Colonic mucosa (tissue), 4 donors: ENCODE data around the gene SCMH1. TPM values are rescaled to one million over a fixed set of nuclear protein-coding genes. Genes with fewer than 3 reads are reported as not detected.
"Not testable (repeated sequence)": the region's sequence is repeated elsewhere in the genome, so short reads cannot be mapped to it uniquely, and the experiment has no call there.

Experiments used
- DNase-seq: peaks from one replicate; pipeline ENCODE4 v3.0.0-alpha.2; 2020
- H3K27ac ChIP-seq: fragments of 200-600 bp; one replicate; pipeline ENCODE4 v1.8.0; 2021
- H3K27me3 ChIP-seq: fragments of 200-600 bp; one replicate; pipeline ENCODE4 v1.8.0; 2021
- H3K36me3 ChIP-seq: fragments of 200-600 bp; one replicate; pipeline ENCODE4 v1.8.0; 2021
- H3K4me1 ChIP-seq: fragments of 200-600 bp; one replicate; pipeline ENCODE4 v1.8.0; 2021; ENCODE audit warnings: mild to moderate bottlenecking
- H3K4me3 ChIP-seq: fragments of 200-600 bp; one replicate; pipeline ENCODE4 v1.8.0; 2021
- H3K9ac ChIP-seq, 2 donors: one replicate each; pipeline ENCODE4 v1.7.0; 2013; ENCODE audit warnings: control low read depth in 2 of 2, low read depth in 2 of 2, low read length in 2 of 2
- H3K9me3 ChIP-seq: fragments of 200-600 bp; one replicate; pipeline ENCODE4 v1.8.0; 2021
- intact Hi-C: fragments of 100-400 bp; cut with DNase I; formaldehyde crosslinking; loops from one replicate; pipeline ENCODE4 v1.14.1; 2022
- total RNA-seq, 2 donors: library from RNA; stranded (reverse); fragmentation: NEBNext Ultra II Directional in 1 of 2; extraction: Animal tissue kit (Norgen Biotek cat#: 25700) in 1 of 2; gene quantifications; one replicate each; pipeline ENCODE4 v1.2.1, GENCODE V29; 2021
- TF ChIP-seq, protein P1 (sequence below): fragments of 200-600 bp; IDR thresholded peaks from one replicate; pipeline ENCODE4 v1.8.0; 2022; ENCODE audit warnings: antibody characterized with exemption, mild to moderate bottlenecking
- donor health status: healthy.
- donor health status: DM: no; HTN: no; CAD: no.
- donor health status: DM: no; HTN: no; CAD: no.

SCMH1 gene
- total RNA-seq, 2 donors from 2014 or later = 26.3 to 32.7 TPM

DNA sequence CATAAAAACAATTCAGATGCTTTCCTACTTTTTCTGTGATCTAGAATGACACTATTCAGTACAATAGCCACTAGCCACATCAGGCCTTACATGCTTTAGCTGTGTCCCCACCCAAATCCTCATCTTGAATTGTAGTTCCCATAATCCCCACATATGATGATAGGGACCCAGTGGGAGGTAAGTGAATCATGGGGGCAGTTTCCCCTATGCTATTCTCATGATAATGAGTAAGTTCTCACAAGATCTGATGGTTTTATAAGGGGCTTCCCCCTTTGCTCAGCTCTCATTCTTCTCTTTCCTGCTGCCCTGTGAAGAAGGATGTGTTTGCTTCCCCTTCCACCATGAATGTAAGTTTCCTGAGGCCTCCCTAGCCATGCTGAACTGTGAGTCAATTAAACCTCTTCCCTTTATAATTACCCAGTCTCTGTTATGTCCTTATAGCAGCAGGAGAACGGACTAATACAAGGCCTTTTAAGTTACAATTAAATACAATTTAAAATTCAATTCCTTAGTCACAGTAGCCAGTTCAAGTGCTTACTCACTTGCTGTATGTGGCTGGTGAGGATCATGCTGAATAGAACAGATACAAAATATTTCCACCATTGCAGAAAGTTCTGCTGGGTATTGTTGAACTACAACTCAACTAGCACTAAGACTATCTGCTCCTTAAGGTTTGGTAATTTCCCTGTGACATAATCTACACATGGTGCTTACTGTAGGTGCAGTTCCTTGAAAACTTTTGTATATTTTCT, 106.7 kb downstream of the SCMH1 start:
- Histone ChIP-seq H3K4me1 (no peaks in the 10 kb centered on the region), H3K4me3 (no peak overlapping the region), H3K36me3 (no peaks in the 10 kb centered on the region), H3K9me3 (no peaks in the 10 kb centered on the region), H3K27me3 (no peaks in the 10 kb centered on the region), H3K27ac (no peak overlapping the region), H3K9ac (no peak overlapping the region)
- intact Hi-C loops = no loop called here
- no peak for DNase-seq
- TF ChIP-seq, protein P1, sequence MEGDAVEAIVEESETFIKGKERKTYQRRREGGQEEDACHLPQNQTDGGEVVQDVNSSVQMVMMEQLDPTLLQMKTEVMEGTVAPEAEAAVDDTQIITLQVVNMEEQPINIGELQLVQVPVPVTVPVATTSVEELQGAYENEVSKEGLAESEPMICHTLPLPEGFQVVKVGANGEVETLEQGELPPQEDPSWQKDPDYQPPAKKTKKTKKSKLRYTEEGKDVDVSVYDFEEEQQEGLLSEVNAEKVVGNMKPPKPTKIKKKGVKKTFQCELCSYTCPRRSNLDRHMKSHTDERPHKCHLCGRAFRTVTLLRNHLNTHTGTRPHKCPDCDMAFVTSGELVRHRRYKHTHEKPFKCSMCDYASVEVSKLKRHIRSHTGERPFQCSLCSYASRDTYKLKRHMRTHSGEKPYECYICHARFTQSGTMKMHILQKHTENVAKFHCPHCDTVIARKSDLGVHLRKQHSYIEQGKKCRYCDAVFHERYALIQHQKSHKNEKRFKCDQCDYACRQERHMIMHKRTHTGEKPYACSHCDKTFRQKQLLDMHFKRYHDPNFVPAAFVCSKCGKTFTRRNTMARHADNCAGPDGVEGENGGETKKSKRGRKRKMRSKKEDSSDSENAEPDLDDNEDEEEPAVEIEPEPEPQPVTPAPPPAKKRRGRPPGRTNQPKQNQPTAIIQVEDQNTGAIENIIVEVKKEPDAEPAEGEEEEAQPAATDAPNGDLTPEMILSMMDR = no peak

DNA sequence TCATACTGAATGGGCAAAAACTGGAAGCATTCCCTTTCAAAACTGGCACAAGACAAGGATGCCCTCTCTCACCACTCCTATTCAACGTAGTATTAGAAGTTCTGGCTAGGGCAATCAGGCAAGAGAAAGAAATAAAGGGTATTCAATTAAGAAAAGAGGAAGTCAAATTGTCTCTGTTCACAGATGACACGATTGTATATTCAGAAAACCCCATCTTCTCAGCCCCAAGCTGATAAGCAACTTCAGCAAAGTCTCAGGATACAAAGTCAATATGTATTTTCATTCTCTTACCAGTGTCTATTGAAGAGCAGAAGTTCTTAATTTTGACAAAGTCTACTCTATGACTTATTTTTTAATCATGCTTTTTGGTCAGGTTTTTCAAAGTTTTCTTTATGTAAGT, 107.8 kb downstream of the SCMH1 start:
- H3K27ac ChIP-seq, H3K9me3 ChIP-seq, H3K4me3 ChIP-seq, H3K4me1 ChIP-seq, H3K36me3 ChIP-seq, intact Hi-C loops, H3K27me3 ChIP-seq, DNase-seq, H3K9ac ChIP-seq: not testable (repeated sequence)

DNA sequence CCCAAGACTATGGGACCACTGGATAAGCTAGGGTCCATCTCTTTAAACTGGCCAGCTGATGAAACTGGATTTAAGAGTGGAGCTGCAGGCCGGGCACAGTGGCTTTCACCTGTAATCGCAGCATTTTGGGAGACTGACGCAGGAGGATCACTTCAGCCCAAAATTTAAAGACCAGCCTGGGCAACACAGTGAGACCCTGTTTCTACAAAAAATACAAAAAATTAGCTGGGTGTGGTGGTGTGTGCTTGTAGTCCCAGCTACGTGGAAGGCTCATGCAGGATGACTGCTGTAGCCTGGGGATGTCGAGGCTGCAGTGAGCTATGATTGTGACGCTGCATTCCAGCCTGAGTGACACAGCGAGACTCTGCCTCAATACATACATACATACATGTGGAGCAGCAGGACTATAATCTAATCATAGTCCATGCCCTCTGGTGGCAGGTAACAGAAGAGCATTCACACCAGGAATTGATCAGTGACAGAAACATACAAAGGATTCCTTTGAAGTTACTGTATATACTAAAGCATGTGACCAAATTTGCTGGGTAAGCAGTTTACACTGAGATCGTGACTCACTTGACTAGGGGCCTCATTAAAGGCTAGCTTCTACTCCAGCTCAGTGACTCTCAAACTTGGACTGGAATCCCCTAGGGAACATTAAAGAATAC, 119.1 kb downstream of the SCMH1 start:
- no peaks in the 10 kb centered on the region for H3K36me3 ChIP-seq
- no peaks in the 10 kb centered on the region for H3K4me1 ChIP-seq
- DNase-seq = peak; percentile 38
- H3K4me3 ChIP-seq = no peak overlapping the region
- H3K27ac ChIP-seq = no peak overlapping the region
- TF ChIP-seq, protein P1 = peak; percentile 50
- intact Hi-C loops = loop anchor here (10.0 kb wide), 1 partner anchor 88 kb away; no protein-coding TSS in a partner anchor
- no peaks in the 10 kb centered on the region for H3K9me3 ChIP-seq
- H3K9ac ChIP-seq = no peak overlapping the region
- no peaks in the 10 kb centered on the region for H3K27me3 ChIP-seq

DNA sequence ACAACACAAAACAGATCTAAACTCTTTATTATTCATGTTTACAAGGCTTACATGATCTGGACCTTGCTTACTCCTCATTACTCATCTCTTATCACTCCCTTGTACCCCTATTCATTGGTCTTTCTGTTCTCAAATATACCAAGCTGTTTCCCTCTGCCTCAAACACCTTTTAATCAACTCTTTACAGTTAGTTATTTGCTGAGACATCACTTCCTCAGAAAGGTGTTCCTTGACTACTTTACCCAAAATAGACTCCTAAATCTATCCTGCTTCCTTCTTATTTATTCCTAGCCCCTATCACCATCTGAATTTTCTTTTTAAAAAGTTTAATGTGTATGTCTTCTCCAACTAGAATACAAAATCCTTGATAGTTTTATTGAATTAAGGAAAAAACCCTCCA, 120.0 kb downstream of the SCMH1 start:
- TF ChIP-seq, protein P1 = no peak
- Histone ChIP-seq H3K27me3 (no peaks in the 10 kb centered on the region), H3K4me1 (no peaks in the 10 kb centered on the region), H3K36me3 (no peaks in the 10 kb centered on the region), H3K9ac (no peak overlapping the region), H3K4me3 (no peak overlapping the region), H3K27ac (no peak overlapping the region), H3K9me3 (no peaks in the 10 kb centered on the region)
- intact Hi-C loops = loop anchor here (10.0 kb wide), 1 partner anchor 87 kb away; no protein-coding TSS in a partner anchor
- DNase-seq = no peak

DNA sequence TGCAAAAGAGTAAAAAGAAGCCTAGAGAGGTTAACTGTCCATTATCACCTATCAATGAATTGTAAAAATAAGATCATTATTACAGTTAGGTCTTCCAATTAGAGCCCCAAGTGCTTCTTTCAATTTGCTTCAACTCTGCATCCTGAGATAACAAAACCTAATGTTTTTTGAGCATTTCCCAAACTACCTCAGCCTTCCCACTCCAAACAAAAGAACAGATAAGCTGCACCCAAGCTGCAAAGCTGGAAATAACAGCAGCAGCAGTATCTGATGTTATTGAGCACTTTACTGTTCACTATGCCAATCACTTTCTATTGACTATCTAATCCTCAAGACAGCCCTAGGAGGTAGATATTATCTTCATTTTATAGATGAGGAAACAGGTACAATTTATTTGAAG, 123.5 kb downstream of the SCMH1 start:
- intact Hi-C loops = no loop called here
- no peaks in the 10 kb centered on the region for H3K9me3 ChIP-seq
- no peak overlapping the region for H3K9ac ChIP-seq
- H3K27ac ChIP-seq = no peak overlapping the region
- no peaks in the 10 kb centered on the region for H3K4me1 ChIP-seq
- H3K36me3 ChIP-seq = no peaks in the 10 kb centered on the region
- TF ChIP-seq, protein P1 = no peak
- no peak for DNase-seq
- no peaks in the 10 kb centered on the region for H3K27me3 ChIP-seq
- H3K4me3 ChIP-seq = no peak overlapping the region

DNA sequence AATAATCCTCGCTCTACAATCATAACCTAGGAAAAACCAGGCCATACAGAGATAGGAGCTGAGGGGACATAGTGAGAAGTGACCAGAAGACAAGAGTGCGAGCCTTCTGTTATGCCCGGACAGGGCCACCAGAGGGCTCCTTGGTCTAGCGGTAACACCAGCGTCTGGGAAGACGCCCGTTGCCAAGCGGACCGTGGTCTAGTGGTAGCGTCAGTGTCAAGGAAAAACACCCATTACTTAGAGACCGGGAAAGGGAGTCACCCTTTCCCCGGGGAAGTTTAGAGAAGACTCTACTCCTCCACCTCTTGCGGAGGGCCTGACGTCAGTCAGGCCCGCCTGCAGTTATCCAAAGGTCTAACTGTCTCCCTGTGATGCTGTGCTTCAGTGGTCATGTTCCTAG, 124.9 kb downstream of the SCMH1 start:
- DNase-seq, intact Hi-C loops, H3K9ac ChIP-seq, H3K4me3 ChIP-seq, H3K4me1 ChIP-seq, H3K36me3 ChIP-seq, H3K9me3 ChIP-seq, H3K27me3 ChIP-seq, H3K27ac ChIP-seq: not testable (repeated sequence)
